ENCODE data around the gene KANSL1.
"Not testable (repeated sequence)": the region's sequence is repeated elsewhere in the genome, so short reads cannot be mapped to it uniquely, and the experiment has no call there.

KANSL1 gene

GRCh38 chr17:46031920-46032319 lies 161.3 kb downstream of the KANSL1 start:
- DNase-seq = no peak

- no peak for DNase-seq
Measured at GRCh38 chr17:46031440-46031839, 161.8 kb downstream of the KANSL1 start.

- DNase-seq = no peak
Measured at GRCh38 chr17:46030752-46031151, 162.5 kb downstream of the KANSL1 start.

GRCh38 chr17:46029627-46030026 lies 163.6 kb downstream of the KANSL1 start:
- DNase-seq = no peak

GRCh38 chr17:46028981-46029565 lies 164.2 kb downstream of the KANSL1 start:
- no peak for DNase-seq

- no peak for DNase-seq
Measured at GRCh38 chr17:46028374-46028773, 164.9 kb downstream of the KANSL1 start.

- DNase-seq = no peak
Measured at GRCh38 chr17:46027976-46028325, 165.3 kb downstream of the KANSL1 start.

GRCh38 chr17:46027048-46027975 lies 165.9 kb downstream of the KANSL1 start:
- DNase-seq = no peak

GRCh38 chr17:46026166-46027047 lies 166.8 kb downstream of the KANSL1 start:
- no peak for DNase-seq

- DNase-seq = no peak
Measured at GRCh38 chr17:46025510-46026165, 167.6 kb downstream of the KANSL1 start.

GRCh38 chr17:46025060-46025459 lies 168.2 kb downstream of the KANSL1 start:
- no peak for DNase-seq

GRCh38 chr17:46024590-46024989 lies 168.6 kb downstream of the KANSL1 start:
- DNase-seq = no peak

- DNase-seq = no peak
Measured at GRCh38 chr17:46023783-46024388, 169.3 kb downstream of the KANSL1 start.

GRCh38 chr17:46023366-46023765 lies 169.9 kb downstream of the KANSL1 start:
- DNase-seq = not testable (repeated sequence)

- DNase-seq = no peak
Measured at GRCh38 chr17:46020998-46021397, 172.2 kb downstream of the KANSL1 start.

- no peak for DNase-seq
Measured at GRCh38 chr17:46020023-46020761, 173.0 kb downstream of the KANSL1 start.

- not testable (repeated sequence) for DNase-seq
Measured at GRCh38 chr17:46019408-46019925, 173.8 kb downstream of the KANSL1 start.

- DNase-seq = no peak
Measured at GRCh38 chr17:46013502-46014165, 179.6 kb downstream of the KANSL1 start.

GRCh38 chr17:46013127-46013501 lies 180.1 kb downstream of the KANSL1 start:
- DNase-seq = no peak

GRCh38 chr17:46012506-46013079 lies 180.6 kb downstream of the KANSL1 start:
- DNase-seq = no peak
